ENCODE data around the gene GPR87.

GPR87 gene

GRCh38 chr3:151276687-151277042 is 40.0 kb downstream of the GPR87 start:
- Histone ChIP-seq H3K9me3 (ENCODE audit: low read length) (no peaks in the 10 kb centered on the region), H3K9ac (ENCODE audit: low read length) (no peak overlapping the region), H3K9me2 (ENCODE audit: low read depth, low read length) (no peaks in the 10 kb centered on the region), H3K79me2 (ENCODE audit: insufficient read depth, low read length) (no peaks in the 10 kb centered on the region), H3F3A (ENCODE audit: insufficient read depth, low read length) (no peaks in the 10 kb centered on the region), H3K27ac (ENCODE audit: low read depth, low read length, poor library complexity, severe bottlenecking) (peak overlapping the region; percentile 63), H3K36me3 (ENCODE audit: insufficient read depth, low read length) (no peaks in the 10 kb centered on the region), H2AFZ (ENCODE audit: low read length) (no peak overlapping the region), H3K4me3 (ENCODE audit: low read depth, low read length, poor library complexity, severe bottlenecking) (no peak overlapping the region), H4K20me1 (ENCODE audit: insufficient read depth, low read length) (no peaks in the 10 kb centered on the region), H3K4me1 (ENCODE audit: insufficient read depth, low read length, severe bottlenecking) (peaks cover 58% of the 10 kb centered on the region), H3K4me2 (ENCODE audit: low read length) (peak overlapping the region; percentile 2; the same call in 1 of the 2 replicates), H3K27me3 (ENCODE audit: insufficient read depth, low read length) (no peaks in the 10 kb centered on the region)
- TF ChIP-seq EZH2 (IDR thresholded peaks at IDR 0.05; ENCODE audit: borderline replicate concordance, low read length) = no peak
- TF ChIP-seq, protein P1, sequence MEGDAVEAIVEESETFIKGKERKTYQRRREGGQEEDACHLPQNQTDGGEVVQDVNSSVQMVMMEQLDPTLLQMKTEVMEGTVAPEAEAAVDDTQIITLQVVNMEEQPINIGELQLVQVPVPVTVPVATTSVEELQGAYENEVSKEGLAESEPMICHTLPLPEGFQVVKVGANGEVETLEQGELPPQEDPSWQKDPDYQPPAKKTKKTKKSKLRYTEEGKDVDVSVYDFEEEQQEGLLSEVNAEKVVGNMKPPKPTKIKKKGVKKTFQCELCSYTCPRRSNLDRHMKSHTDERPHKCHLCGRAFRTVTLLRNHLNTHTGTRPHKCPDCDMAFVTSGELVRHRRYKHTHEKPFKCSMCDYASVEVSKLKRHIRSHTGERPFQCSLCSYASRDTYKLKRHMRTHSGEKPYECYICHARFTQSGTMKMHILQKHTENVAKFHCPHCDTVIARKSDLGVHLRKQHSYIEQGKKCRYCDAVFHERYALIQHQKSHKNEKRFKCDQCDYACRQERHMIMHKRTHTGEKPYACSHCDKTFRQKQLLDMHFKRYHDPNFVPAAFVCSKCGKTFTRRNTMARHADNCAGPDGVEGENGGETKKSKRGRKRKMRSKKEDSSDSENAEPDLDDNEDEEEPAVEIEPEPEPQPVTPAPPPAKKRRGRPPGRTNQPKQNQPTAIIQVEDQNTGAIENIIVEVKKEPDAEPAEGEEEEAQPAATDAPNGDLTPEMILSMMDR (IDR thresholded peaks at IDR 0.05; ENCODE audit: low read length) = no peak

- Histone ChIP-seq H3K4me1 (ENCODE audit: insufficient read depth, low read length, severe bottlenecking) (peaks cover 58% of the 10 kb centered on the region), H4K20me1 (ENCODE audit: insufficient read depth, low read length) (no peaks in the 10 kb centered on the region), H3K4me2 (ENCODE audit: low read length) (peak overlapping the region; percentile 2; the same call in 1 of the 2 replicates), H3K27me3 (ENCODE audit: insufficient read depth, low read length) (no peaks in the 10 kb centered on the region), H3K4me3 (ENCODE audit: low read depth, low read length, poor library complexity, severe bottlenecking) (no peak overlapping the region), H3K79me2 (ENCODE audit: insufficient read depth, low read length) (no peaks in the 10 kb centered on the region), H3K27ac (ENCODE audit: low read depth, low read length, poor library complexity, severe bottlenecking) (peak overlapping the region; percentile 63), H3K9me3 (ENCODE audit: low read length) (no peaks in the 10 kb centered on the region), H2AFZ (ENCODE audit: low read length) (no peak overlapping the region), H3K9ac (ENCODE audit: low read length) (no peak overlapping the region), H3F3A (ENCODE audit: insufficient read depth, low read length) (no peaks in the 10 kb centered on the region), H3K36me3 (ENCODE audit: insufficient read depth, low read length) (no peaks in the 10 kb centered on the region), H3K9me2 (ENCODE audit: low read depth, low read length) (no peaks in the 10 kb centered on the region)
- TF ChIP-seq, protein P1 (IDR thresholded peaks at IDR 0.05; ENCODE audit: low read length) = no peak
- no peak for TF ChIP-seq EZH2 (IDR thresholded peaks at IDR 0.05; ENCODE audit: borderline replicate concordance, low read length)
These were observed 40.5 kb downstream of the GPR87 start for GRCh38 chr3:151276038-151276686.

DNA sequence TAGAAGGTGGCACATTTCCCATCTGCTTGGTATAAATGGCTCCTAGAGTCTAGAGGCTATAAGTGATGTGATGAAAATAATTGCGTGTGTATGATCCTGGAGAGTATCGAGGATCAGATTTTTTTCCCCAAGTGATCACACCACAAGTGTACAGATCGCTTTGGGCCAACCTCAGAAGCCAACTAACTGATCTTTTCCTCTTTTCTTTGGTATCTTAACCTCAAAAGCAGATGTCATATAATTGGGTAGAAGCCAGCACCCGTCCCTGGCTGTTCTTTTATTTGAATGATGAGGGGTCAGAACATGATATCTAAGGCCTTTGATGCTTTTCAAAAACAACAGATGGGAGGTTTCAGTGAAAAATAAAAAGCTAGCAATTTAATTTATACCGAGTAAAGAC is 41.5 kb downstream of the GPR87 start:
- no peaks in the 10 kb centered on the region for H3F3A ChIP-seq (ENCODE audit: insufficient read depth, low read length)
- no peak overlapping the region for H2AFZ ChIP-seq (ENCODE audit: low read length)
- H3K27me3 ChIP-seq (ENCODE audit: insufficient read depth, low read length) = no peaks in the 10 kb centered on the region
- peak overlapping the region; percentile 3; the same call in 1 of the 2 replicates for H3K4me2 ChIP-seq (ENCODE audit: low read length)
- H4K20me1 ChIP-seq (ENCODE audit: insufficient read depth, low read length) = no peaks in the 10 kb centered on the region
- H3K9me2 ChIP-seq (ENCODE audit: low read depth, low read length) = no peaks in the 10 kb centered on the region
- H3K9me3 ChIP-seq (ENCODE audit: low read length) = no peaks in the 10 kb centered on the region
- no peak overlapping the region for H3K9ac ChIP-seq (ENCODE audit: low read length)
- H3K36me3 ChIP-seq (ENCODE audit: insufficient read depth, low read length) = no peaks in the 10 kb centered on the region
- peaks cover 58% of the 10 kb centered on the region for H3K4me1 ChIP-seq (ENCODE audit: insufficient read depth, low read length, severe bottlenecking)
- H3K4me3 ChIP-seq (ENCODE audit: low read depth, low read length, poor library complexity, severe bottlenecking) = no peak overlapping the region
- no peak for TF ChIP-seq EZH2 (IDR thresholded peaks at IDR 0.05; ENCODE audit: borderline replicate concordance, low read length)
- peak overlapping the region; percentile 8 for H3K27ac ChIP-seq (ENCODE audit: low read depth, low read length, poor library complexity, severe bottlenecking)
- no peaks in the 10 kb centered on the region for H3K79me2 ChIP-seq (ENCODE audit: insufficient read depth, low read length)

DNA sequence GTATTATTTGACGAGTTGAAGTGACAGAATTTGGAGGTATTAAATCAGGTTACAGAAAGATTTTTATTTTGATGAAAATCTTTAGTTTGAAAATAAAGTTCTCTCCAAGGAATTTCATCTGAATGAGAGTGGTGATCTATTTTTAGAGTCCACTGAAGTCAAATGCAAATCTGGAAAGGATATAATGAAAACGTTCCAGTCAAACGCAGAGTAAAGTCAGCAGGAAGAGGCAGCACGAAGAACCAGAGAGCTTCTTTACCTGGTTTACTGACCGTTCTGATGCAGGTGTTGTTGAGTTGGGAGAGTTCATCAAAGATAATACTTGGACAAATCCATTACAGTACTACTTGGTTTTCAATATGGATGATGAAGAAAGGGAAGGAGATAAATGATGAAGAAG is 47.0 kb downstream of the GPR87 start:
- Histone ChIP-seq H3K4me3 (ENCODE audit: low read depth, low read length, poor library complexity, severe bottlenecking) (no peak overlapping the region), H3F3A (ENCODE audit: insufficient read depth, low read length) (no peaks in the 10 kb centered on the region), H3K4me2 (ENCODE audit: low read length) (no peak overlapping the region; the same call in 1 of the 2 replicates), H3K9me3 (ENCODE audit: low read length) (no peaks in the 10 kb centered on the region), H3K27me3 (ENCODE audit: insufficient read depth, low read length) (no peaks in the 10 kb centered on the region), H3K79me2 (ENCODE audit: insufficient read depth, low read length) (no peaks in the 10 kb centered on the region), H3K9ac (ENCODE audit: low read length) (no peak overlapping the region), H3K27ac (ENCODE audit: low read depth, low read length, poor library complexity, severe bottlenecking) (peak overlapping the region; percentile 76), H3K9me2 (ENCODE audit: low read depth, low read length) (no peaks in the 10 kb centered on the region), H3K4me1 (ENCODE audit: insufficient read depth, low read length, severe bottlenecking) (peaks cover 62% of the 10 kb centered on the region), H3K36me3 (ENCODE audit: insufficient read depth, low read length) (no peaks in the 10 kb centered on the region), H2AFZ (ENCODE audit: low read length) (no peak overlapping the region), H4K20me1 (ENCODE audit: insufficient read depth, low read length) (no peaks in the 10 kb centered on the region)
- no peak for TF ChIP-seq EZH2 (IDR thresholded peaks at IDR 0.05; ENCODE audit: borderline replicate concordance, low read length)
- TF ChIP-seq, protein P1 (IDR thresholded peaks at IDR 0.05; ENCODE audit: low read length) = no peak

Measured in OCI-LY1 (cell line).